Measurements from ENCODE around the gene TM9SF2.

DNA sequence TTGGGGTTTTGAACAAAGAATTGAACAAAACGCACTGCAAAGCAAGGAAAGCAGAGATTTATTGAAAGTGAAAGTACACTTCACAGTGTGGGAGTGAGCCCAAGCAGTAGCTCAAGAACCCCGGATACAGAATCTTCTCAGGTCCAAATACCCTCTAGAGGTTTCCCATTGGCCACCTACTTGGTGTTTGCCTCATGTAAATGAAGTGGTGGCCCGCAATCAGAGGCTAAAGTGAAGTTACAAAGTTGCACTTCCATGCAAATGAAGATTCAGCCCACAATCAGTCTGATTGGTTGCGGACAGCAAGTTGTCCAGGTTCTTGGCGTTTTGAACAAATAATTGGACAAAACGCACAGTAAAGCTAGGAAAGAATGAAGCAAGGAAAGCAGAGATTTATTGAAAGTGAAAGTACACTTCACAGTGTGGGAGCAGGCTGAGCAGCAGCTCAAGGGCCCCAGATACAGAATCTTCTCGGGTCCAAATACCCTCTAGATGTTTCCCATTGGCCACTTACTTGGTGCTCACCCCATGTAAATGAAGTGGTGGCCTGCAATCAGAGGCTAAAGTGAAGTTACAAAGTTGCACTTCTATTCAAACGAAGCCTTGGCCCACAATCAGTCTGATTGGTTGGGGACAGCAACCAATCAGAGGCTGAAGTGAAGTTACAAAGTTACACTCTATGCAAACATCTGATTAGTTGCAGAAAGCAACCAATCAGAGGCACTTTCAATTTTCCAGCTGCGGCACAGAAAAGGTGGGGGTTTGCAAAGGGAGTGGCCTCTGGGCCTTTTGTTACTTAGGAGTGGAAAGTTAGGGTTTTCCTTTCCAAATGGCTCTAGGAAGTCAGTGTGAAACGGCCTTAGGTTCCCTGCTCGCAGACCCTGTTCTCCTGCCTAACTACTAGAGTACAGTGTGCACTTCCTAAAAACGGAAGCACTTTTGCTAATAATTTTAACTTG lies 4.8 kb upstream of the TM9SF2 start:
- TF ChIP-seq TARDBP (IDR thresholded peaks at IDR 0.05) (no peak), ELF4 (IDR thresholded peaks at IDR 0.05) (no peak), PKNOX1 (IDR thresholded peaks at IDR 0.05) (no peak), SUZ12 (IDR thresholded peaks at IDR 0.05) (no peak), HDGF (IDR thresholded peaks at IDR 0.05; ENCODE audit: borderline replicate concordance) (no peak), ZNF384 (IDR thresholded peaks at IDR 0.05) (no peak), ARNT (IDR thresholded peaks at IDR 0.05) (no peak), LEF1 (IDR thresholded peaks at IDR 0.05; ENCODE audit: borderline replicate concordance) (no peak), BHLHE40 (IDR thresholded peaks at IDR 0.05; ENCODE audit: borderline replicate concordance) (no peak), FOXM1 (IDR thresholded peaks at IDR 0.05; ENCODE audit: borderline replicate concordance) (no peak)

Measured in HEK293T (cell line).